Hepatocyte (in vitro differentiated cells): ENCODE data around the gene TCF7L2.

ENCODE experiments used
- EZH2 ChIP-seq: fragments of 200-600 bp; sonication (generic); IDR thresholded peaks from 2 replicates; pipeline ENCODE4 v1.6.1; 2016; ENCODE audit warnings: antibody characterized with exemption, mild to moderate bottlenecking, borderline replicate concordance
- EZH2phosphoT487 ChIP-seq: fragments of 200-600 bp; sonication (generic); IDR thresholded peaks from one replicate; pipeline ENCODE4 v1.6.1; 2018; ENCODE audit warnings: antibody characterized with exemption, mild to moderate bottlenecking, low read depth, moderate library complexity; ENCODE audit not compliant: unreplicated experiment, severe bottlenecking
- TF ChIP-seq, protein P1 (sequence below): fragments of 200-600 bp; sonication (generic); IDR thresholded peaks from 2 replicates; pipeline ENCODE4 v1.5.1; 2016; ENCODE audit warnings: antibody characterized with exemption, mild to moderate bottlenecking; ENCODE audit not compliant: poor library complexity

DNA sequence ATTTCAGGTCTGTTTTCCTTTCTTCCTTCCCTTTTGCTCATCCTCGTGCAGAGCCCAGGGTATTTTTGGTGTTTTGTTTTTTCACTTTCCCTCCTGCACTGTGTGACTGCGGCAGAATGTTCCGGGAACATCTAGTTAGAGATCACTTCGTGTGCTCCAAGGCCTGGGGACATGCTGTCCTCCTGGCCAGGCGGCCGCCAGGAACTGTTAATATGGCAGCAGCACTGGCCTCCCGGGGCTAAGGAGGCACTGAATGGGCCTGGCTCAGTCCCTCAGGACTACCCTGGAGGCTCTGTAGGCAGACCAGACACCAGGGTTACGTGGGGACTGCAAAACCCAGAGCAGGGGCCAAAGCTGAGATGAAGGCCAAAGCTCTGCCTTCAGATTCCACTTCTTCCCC, 43.1 kb upstream of the TCF7L2 start:
- TF ChIP-seq, protein P1, sequence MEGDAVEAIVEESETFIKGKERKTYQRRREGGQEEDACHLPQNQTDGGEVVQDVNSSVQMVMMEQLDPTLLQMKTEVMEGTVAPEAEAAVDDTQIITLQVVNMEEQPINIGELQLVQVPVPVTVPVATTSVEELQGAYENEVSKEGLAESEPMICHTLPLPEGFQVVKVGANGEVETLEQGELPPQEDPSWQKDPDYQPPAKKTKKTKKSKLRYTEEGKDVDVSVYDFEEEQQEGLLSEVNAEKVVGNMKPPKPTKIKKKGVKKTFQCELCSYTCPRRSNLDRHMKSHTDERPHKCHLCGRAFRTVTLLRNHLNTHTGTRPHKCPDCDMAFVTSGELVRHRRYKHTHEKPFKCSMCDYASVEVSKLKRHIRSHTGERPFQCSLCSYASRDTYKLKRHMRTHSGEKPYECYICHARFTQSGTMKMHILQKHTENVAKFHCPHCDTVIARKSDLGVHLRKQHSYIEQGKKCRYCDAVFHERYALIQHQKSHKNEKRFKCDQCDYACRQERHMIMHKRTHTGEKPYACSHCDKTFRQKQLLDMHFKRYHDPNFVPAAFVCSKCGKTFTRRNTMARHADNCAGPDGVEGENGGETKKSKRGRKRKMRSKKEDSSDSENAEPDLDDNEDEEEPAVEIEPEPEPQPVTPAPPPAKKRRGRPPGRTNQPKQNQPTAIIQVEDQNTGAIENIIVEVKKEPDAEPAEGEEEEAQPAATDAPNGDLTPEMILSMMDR, result no peak
- TF ChIP-seq EZH2, result no peak
- TF ChIP-seq EZH2phosphoT487, result no peak
